ENCODE measurements around the gene GAS2. TPM values are rescaled to one million over a fixed set of nuclear protein-coding genes. Genes with fewer than 3 reads are reported as not detected.

Gene GAS2
- total RNA-seq, 4 donors from 2014 or later, result 1.2 to 4.4 (median 3.1) TPM

DNA sequence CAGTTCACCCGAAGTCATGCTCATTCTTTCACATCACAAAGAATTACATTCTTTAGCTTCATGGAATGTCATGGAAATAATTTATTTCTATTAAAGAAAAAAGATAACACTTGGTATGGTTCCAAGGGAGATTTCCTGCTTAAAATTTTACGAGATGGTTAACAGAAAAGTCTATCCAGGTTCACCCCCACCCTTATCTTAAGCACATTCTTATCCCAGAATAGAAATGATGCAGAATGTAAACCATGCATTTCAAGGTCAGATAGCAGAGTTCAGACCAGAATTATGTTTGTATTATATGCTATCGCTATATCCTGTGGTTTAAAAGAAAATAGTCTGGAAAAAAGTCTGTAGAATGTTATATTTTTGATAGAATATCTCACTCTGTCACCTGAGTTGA, 58.7 kb downstream of the GAS2 start:
- H3K9me3 ChIP-seq, result no peaks in the 10 kb centered on the region
- H3K4me1 ChIP-seq, result no peaks in the 10 kb centered on the region
- 29% methylated on average over 3 of the region's 3 CpGs for WGBS
- no peak overlapping the region for H3K4me3 ChIP-seq
- no peaks in the 10 kb centered on the region for H3K27me3 ChIP-seq
- no peak for DNase-seq (ENCODE audit: low spot score in 2 of 2)
- TF ChIP-seq POLR2A (IDR thresholded peaks at IDR 0.05), result no peak
- no peak for TF ChIP-seq POLR2AphosphoS5 (IDR thresholded peaks at IDR 0.05)
- no peak for TF ChIP-seq CTCF (IDR thresholded peaks at IDR 0.05)
- TF ChIP-seq EP300 (IDR thresholded peaks at IDR 0.05), result no peak
- no peak overlapping the region for H3K27ac ChIP-seq
- H3K36me3 ChIP-seq, result no peaks in the 10 kb centered on the region

- DNase-seq (ENCODE audit: low spot score in 2 of 2), result no peak
- H3K9me3 ChIP-seq, result no peaks in the 10 kb centered on the region
- WGBS, result 53% methylated on average over 3 of the region's 3 CpGs
- no peak overlapping the region for H3K4me3 ChIP-seq
- TF ChIP-seq POLR2AphosphoS5 (IDR thresholded peaks at IDR 0.05), result no peak
- no peak for TF ChIP-seq CTCF (IDR thresholded peaks at IDR 0.05)
- TF ChIP-seq POLR2A (IDR thresholded peaks at IDR 0.05), result no peak
- no peak for TF ChIP-seq EP300 (IDR thresholded peaks at IDR 0.05)
- H3K27me3 ChIP-seq, result no peaks in the 10 kb centered on the region
- H3K36me3 ChIP-seq, result no peaks in the 10 kb centered on the region
- no peaks in the 10 kb centered on the region for H3K4me1 ChIP-seq
- H3K27ac ChIP-seq, result no peak overlapping the region
These were observed 62.4 kb downstream of the GAS2 start for GRCh38 chr11:22728600-22729389.

DNA sequence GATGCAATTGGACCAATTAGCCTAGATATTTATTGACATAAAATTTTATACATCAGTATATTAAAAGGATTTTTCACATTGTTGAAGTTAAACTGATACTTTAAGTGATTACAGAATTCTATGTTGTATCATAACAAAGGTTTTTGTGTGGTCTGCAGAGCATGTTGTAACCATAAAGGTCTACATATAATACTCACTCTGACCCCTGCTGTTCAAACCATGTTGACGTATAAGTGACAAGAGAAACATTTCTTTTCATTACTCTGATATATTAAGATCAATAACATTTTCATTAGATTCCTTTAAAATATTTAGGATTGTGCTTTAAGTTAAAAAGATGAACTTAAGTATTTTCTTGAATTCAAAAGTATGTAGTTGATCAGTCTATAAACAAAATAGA, 63.9 kb downstream of the GAS2 start:
- no peak overlapping the region for H3K27ac ChIP-seq
- 2% methylated on average over 1 of the region's 1 CpG for WGBS
- no peaks in the 10 kb centered on the region for H3K27me3 ChIP-seq
- H3K36me3 ChIP-seq, result no peaks in the 10 kb centered on the region
- no peaks in the 10 kb centered on the region for H3K9me3 ChIP-seq
- no peak for DNase-seq (ENCODE audit: low spot score in 2 of 2)
- no peak overlapping the region for H3K4me3 ChIP-seq
- no peaks in the 10 kb centered on the region for H3K4me1 ChIP-seq
- TF ChIP-seq POLR2AphosphoS5 (IDR thresholded peaks at IDR 0.05), result no peak
- no peak for TF ChIP-seq POLR2A (IDR thresholded peaks at IDR 0.05)
- no peak for TF ChIP-seq CTCF (IDR thresholded peaks at IDR 0.05)
- no peak for TF ChIP-seq EP300 (IDR thresholded peaks at IDR 0.05)

DNA sequence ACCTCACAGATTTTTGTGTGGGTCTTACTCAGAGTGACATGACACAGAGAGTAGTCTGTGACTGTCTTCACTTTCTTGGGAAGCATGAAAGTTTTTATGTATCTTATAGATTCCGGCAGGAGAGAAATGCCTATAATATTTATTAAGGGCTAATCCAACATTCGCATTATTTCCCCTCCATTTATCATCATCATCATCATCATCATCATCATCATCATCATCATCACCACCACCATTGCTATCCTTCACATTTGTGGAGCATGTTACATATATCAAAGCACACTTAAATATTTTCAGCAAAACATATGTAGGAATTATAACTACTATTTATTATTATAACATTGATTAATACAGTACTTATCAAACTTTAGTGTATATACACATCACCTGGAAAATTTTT, 66.2 kb downstream of the GAS2 start:
- Histone ChIP-seq H3K36me3 (no peaks in the 10 kb centered on the region), H3K9me3 (no peaks in the 10 kb centered on the region), H3K4me1 (no peaks in the 10 kb centered on the region), H3K27me3 (no peaks in the 10 kb centered on the region), H3K4me3 (no peak overlapping the region), H3K27ac (no peak overlapping the region)
- DNase-seq (ENCODE audit: low spot score in 2 of 2), result no peak
- TF ChIP-seq CTCF (IDR thresholded peaks at IDR 0.05), result no peak
- no peak for TF ChIP-seq EP300 (IDR thresholded peaks at IDR 0.05)
- no peak for TF ChIP-seq POLR2A (IDR thresholded peaks at IDR 0.05)
- no peak for TF ChIP-seq POLR2AphosphoS5 (IDR thresholded peaks at IDR 0.05)
- 97% methylated on average over 2 of the region's 2 CpGs for WGBS

DNA sequence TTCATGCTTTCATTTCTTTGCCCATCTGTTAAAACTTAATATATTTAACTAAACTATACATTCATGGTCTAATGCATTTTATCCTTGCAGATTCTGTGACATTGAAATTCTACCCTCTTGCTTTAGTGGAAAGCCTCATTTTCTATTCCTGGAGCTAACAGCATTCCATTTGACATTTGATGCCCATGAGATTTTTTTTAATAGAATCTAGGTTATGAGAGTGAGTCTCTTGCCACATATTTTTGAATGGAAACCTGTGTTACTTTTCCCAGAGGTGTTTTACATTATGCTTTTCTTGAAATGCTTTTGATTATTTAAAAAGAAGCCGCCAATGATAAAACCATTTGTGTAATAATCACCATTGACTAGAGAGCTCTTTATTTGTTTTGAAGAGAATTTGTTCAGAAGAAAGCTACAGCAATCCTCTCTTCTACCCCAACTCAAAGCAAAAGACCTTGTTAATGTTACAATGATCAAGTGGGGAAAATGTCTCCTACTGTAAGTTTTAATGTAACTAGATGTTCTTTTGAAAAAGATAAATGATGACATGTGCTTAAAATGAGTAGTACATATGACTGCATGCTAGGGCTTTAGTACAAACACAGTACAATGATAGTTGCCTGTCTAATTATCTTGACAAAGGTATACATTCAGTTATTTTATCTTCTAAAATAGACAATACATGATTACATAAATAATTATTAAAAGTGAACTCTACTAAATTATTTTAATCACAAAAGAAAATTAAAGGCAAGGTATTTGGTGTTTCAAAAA, 67.3 kb downstream of the GAS2 start:
- Histone ChIP-seq H3K4me3 (no peak overlapping the region), H3K9me3 (no peaks in the 10 kb centered on the region), H3K27ac (no peak overlapping the region), H3K27me3 (no peaks in the 10 kb centered on the region), H3K4me1 (no peaks in the 10 kb centered on the region), H3K36me3 (no peaks in the 10 kb centered on the region)
- no peak for DNase-seq (ENCODE audit: low spot score in 2 of 2)
- WGBS, result 73% methylated on average over 1 of the region's 1 CpG
- TF ChIP-seq POLR2A (IDR thresholded peaks at IDR 0.05) (no peak), POLR2AphosphoS5 (IDR thresholded peaks at IDR 0.05) (no peak), EP300 (IDR thresholded peaks at IDR 0.05) (no peak), CTCF (IDR thresholded peaks at IDR 0.05) (no peak)
